ENCODE results near the gene TECPR2. TPM values are rescaled to one million over a fixed set of nuclear protein-coding genes. Genes with fewer than 3 reads are reported as not detected.

TECPR2 gene
- total and polyA plus RNA-seq, 10 of the 15 experiments (the other 5 are each of a cell fraction or from before 2014, with no cell fraction given): 0.15 to 10.0 (median 3.0) TPM

GRCh38 chr14:102462391-102462790 is 99.7 kb downstream of the TECPR2 start:
- no peak overlapping the region for H2AFZ ChIP-seq (ENCODE audit: control insufficient read depth, low read depth, low read length)
- in situ Hi-C loops (cut with MboI) (no loop called here), intact Hi-C loops (cut with micrococcal nuclease; ENCODE audit: unreplicated experiment) (no loop called here)
- H3K4me1 ChIP-seq (ENCODE audit: control insufficient read depth, insufficient read depth, low read length): no peaks in the 10 kb centered on the region
- H3K9ac ChIP-seq (ENCODE audit: control insufficient read depth, insufficient read depth, low read length): no peak overlapping the region
- FAIRE-seq: no peak
- ATAC-seq: no peak
- H3K4me2 ChIP-seq (ENCODE audit: control insufficient read depth, insufficient read depth): no peak overlapping the region
- SMC1A ChIA-PET (ENCODE audit: uncharacterized antibody, unreplicated experiment): no interaction called here
- no peaks in the 10 kb centered on the region for H3K79me2 ChIP-seq (ENCODE audit: control insufficient read depth, insufficient read depth, low read length)
- no peaks in the 10 kb centered on the region for H3K27me3 ChIP-seq (replicated peaks in 1 of 2; ENCODE audit: control insufficient read depth in 2 of 2, insufficient read depth in 2 of 2, low read length in 1 of 2)
- RAD21 ChIA-PET (ENCODE audit: unreplicated experiment): no interaction called here
- H3K36me3 ChIP-seq (ENCODE audit: control insufficient read depth in 2 of 2, insufficient read depth in 2 of 2, low read length in 1 of 2): no peaks in the 10 kb centered on the region; a peak in 1 of 4 replicates
- no peak for TF ChIP-seq ATF2 (IDR thresholded peaks at IDR 0.05; ENCODE audit: low read length)
- no peak for TF ChIP-seq MTA3 (IDR thresholded peaks at IDR 0.05; ENCODE audit: borderline replicate concordance, low read length)
- TF ChIP-seq ATF7 (IDR thresholded peaks at IDR 0.05; ENCODE audit: low read depth): no peak
- TF ChIP-seq EED (IDR thresholded peaks at IDR 0.05; ENCODE audit: low read depth): no peak
- TF ChIP-seq FOS (IDR thresholded peaks at IDR 0.05; ENCODE audit: borderline replicate concordance, extremely low read depth, insufficient read length): no peak
- no peak for TF ChIP-seq ZNF207 (IDR thresholded peaks at IDR 0.05; ENCODE audit: borderline replicate concordance)
- no peak for TF ChIP-seq GABPA (IDR thresholded peaks at IDR 0.05; ENCODE audit: low read depth)
- TF ChIP-seq YY1 (IDR thresholded peaks at IDR 0.05; ENCODE audit: low read depth, low read length): no peak
- TF ChIP-seq ZNF384 (IDR thresholded peaks at IDR 0.05; ENCODE audit: borderline replicate concordance, low read depth, low read length): no peak
- TF ChIP-seq RB1 (IDR thresholded peaks at IDR 0.05; ENCODE audit: borderline replicate concordance): no peak
- no peak for TF ChIP-seq SKIL (IDR thresholded peaks at IDR 0.05; ENCODE audit: low read depth, poor library complexity, severe bottlenecking)
- TF ChIP-seq FOXK2 (IDR thresholded peaks at IDR 0.05): no peak
- TF ChIP-seq BACH1 (IDR thresholded peaks at IDR 0.05; ENCODE audit: borderline replicate concordance): no peak
- TF ChIP-seq MAX (IDR thresholded peaks at IDR 0.05; ENCODE audit: low read depth, low read length): no peak
- no peak for TF ChIP-seq CHD4 (IDR thresholded peaks at IDR 0.05)
- TF ChIP-seq CBX3 (IDR thresholded peaks at IDR 0.05; ENCODE audit: borderline replicate concordance, low read depth): no peak
- TF ChIP-seq SMAD5 (IDR thresholded peaks at IDR 0.05; ENCODE audit: low read depth): no peak
- no peak for TF ChIP-seq ASH2L (IDR thresholded peaks at IDR 0.05; ENCODE audit: borderline replicate concordance, low read depth)
- no peak for TF ChIP-seq EZH2 (IDR thresholded peaks at IDR 0.05; ENCODE audit: borderline replicate concordance, control insufficient read depth, low read depth, low read length)
- 100% methylated on average over 3 of the region's 4 CpGs for WGBS (ENCODE audit: insufficient coverage, insufficient replicate concordance, low lambda C conversion rate, missing lambda C conversion rate)
- POLR2A ChIA-PET: no interaction called here
- BruUV-seq (replicated peaks): no TSS peak
- H4K20me1 ChIP-seq (ENCODE audit: control insufficient read depth, insufficient read depth): no peaks in the 10 kb centered on the region
- H3K4me3 ChIP-seq: no peak overlapping the region
- CTCF ChIA-PET: no interaction called here
- no peak overlapping the region for H3K27ac ChIP-seq (ENCODE audit: control insufficient read depth, insufficient read depth)
- H3K9me3 ChIP-seq (replicated peaks; ENCODE audit: control insufficient read depth, insufficient read depth, low read length): no peaks in the 10 kb centered on the region
- DNase-seq (ENCODE audit: low read depth, low spot score): no peak

Data from GM12878 (cell line).